NCI-H1436 treated with DMSO at 0.1 percent for 48 hours (cell line): ENCODE data around the gene ZNF831.

Source experiments
- DNase-seq: peaks from one replicate; lab custom pipeline; 2025; lab: John Stamatoyannopoulos, UW

ZNF831 gene

DNA sequence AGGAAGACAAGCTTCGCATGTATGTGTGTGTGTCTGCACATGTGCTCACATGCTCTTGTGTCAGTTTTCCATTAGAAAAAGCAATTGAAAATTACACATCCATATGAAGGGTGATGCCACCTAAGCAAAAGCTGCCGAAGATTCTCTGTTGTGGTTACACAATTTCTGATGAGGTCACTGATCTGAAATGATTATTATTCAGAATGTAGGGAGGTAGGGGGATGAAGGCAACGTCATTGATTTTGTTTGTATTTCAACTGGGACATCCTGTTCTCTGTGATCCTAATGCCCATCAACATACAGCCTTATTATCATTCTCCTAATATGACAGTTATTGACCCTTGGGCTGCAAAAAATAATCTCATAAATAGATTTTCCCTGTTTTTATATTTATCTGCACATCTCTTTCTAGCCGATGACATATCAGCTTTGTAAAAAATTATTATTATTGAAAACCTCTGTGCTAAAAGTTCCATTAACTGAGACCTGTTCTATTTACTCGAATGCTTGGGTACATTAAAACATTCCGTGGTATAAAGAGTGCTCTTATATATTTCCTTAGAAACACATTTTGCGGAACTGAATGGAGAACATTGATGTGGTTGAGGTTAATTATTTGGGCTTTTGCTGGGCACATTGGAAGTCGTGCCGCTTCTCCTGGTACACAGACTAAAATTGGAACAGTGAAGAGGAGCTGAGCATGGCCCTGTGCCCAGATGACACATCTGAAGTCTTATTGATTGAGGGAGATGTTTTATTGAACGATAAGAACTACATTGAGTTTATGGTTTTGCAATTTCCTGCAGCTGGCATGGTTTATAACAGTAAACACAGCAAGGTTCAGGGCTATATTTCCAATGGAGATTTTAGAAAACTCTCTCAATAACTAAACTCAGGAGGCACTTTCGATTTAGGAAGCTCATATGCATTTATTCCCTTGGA lies 51.3 kb downstream of the ZNF831 start:
- DNase-seq = no peak

DNA sequence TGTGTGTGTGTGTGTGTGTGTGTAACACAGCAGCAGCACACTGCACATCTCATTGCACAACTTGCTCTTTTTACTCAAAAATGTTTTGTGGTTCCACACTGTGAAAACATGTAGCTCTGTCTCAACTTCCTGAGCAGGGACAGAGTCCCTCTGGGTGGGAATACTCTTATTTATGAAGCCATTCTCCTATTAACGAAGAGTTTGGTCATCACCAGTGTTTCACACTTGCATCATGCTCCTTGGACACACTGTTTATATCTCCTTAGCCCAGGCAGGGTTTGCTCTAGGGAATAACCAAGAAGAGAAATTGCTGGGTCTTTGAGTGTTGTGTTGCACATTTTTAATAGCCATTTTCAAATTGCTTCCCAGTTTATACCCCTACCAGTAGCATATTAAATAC lies 53.6 kb downstream of the ZNF831 start:
- no peak for DNase-seq

DNA sequence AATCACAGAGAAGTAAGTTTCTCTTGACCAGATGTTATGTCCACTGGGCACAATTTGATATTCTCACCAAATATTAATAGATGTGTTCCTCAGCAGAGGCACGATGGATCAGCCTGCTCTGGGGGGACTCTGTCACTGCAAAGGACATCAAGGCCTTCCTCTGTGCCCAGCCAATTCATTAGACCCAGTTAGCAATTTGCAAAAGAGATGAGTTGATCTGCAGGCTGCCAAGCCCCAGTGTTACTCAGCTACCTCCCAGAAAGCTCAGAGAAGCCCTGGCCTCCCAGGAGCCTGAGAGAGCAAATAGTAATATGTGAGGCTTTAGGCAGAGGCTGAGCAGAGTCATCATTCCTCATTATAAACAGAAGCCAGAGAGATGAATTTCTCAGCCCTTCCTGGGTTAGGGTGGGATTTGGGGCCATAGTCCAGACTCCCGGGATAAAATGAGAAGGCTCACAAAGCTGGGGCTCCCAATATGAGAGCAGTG lies 54.2 kb downstream of the ZNF831 start:
- DNase-seq = no peak

GRCh38 chr20:59219211-59219610 lies 55.6 kb downstream of the ZNF831 start:
- no peak for DNase-seq

GRCh38 chr20:59220161-59220560 lies 56.5 kb downstream of the ZNF831 start:
- DNase-seq = no peak

- DNase-seq = no peak
Measured at GRCh38 chr20:59221049-59221706, 57.6 kb downstream of the ZNF831 start.

- DNase-seq = no peak
Measured at GRCh38 chr20:59221707-59222252, 58.2 kb downstream of the ZNF831 start.

GRCh38 chr20:59222253-59223181 lies 58.9 kb downstream of the ZNF831 start:
- DNase-seq = no peak

- no peak for DNase-seq
Measured at GRCh38 chr20:59223182-59223601, 59.6 kb downstream of the ZNF831 start.

DNA sequence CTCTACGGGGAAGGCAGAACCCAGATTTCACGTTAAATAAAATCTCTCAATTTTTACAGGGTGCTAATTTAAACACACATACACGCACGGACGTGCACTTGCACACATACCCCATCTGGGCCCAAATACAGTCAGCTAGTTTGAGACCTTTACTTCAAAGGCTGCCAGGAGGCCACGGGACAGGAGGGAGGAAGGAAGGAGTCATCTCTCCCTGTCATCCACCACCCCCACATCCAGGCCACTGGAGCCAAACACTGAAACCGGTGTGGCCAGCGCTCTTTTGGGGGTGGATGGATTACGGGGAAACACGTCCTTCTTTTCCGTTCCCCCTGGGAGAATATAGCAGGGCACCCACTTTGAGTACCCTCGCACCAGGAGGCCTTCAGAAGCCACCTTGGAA lies 60.1 kb downstream of the ZNF831 start:
- no peak for DNase-seq

DNA sequence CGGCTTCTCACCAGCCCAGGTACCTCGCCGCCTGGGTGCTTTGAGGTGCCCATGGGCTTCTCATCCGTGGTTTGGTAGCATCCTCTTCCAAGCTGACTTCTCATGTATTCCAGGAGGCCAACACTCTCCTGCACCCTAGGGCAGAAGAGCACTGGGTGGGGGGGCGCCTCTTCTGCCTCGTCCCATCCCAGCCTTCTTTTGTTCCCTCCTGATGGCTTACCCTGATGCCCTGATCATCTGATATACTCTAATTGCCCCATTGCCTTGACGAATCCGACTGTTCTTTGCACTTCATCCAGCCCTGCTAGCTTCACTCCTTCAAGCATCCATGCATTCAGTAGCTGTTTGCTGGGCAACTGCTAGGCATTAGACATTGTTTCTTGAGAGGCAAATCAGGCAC lies 60.6 kb downstream of the ZNF831 start:
- DNase-seq = no peak

GRCh38 chr20:59230385-59230784 lies 66.8 kb downstream of the ZNF831 start:
- no peak for DNase-seq

- DNase-seq = no peak
Measured at GRCh38 chr20:59231124-59231804, 67.6 kb downstream of the ZNF831 start.

DNA sequence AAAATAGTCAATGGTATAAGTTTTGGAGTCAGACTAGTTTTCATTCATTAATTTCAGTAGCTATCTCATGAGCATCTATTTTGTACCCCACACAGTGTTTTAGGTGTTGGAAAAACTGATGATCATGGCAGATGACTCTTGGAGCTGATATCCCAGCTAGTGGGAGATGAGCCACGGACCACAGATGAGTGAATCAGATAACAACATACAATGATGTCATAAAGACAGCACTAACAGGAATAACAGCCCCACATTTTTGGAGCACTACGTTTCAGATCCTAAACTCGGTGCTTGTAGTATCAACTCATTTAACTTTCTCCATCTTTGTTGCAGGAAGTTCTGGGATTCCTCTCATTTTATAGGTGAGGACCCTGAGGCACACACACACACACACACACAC lies 69.0 kb downstream of the ZNF831 start:
- DNase-seq = no peak

DNA sequence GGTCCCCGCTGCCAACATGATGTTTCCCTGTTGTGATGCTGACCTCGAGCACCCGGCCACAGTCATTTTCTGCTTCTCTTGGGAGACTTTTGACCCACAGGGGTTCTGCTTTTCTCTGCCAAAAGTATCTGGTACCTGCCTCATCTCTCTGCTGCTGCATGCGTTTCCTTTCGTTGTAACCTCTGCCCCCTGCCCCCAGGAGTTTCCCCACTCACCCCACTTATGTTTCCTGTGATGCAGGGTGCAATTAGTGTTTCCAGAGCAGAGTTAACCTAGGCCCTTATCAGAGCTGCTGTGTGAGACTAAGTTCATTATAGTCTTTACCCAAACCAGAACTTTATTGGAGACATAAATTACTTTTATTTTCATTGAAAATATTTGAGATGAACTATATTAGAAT lies 71.6 kb downstream of the ZNF831 start:
- no peak for DNase-seq

DNA sequence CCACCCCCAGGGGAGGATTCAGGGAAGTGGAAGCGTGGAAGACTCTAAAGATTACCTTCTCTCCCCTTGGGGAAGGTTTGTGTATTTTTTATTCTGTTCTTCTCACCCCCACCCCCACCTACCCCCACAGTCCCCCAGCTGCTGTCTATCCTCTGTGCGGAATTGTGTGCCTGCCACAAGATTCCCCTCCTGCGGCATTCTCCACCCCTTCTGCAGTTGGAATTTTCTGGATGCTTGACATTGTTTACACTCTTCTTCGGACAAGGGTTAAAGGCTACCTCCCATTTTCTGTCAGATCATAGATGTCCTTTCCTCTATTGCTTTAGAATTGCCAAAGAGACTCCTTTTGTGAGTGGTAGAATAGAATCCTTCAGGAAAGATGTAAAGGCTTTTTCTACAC lies 76.4 kb downstream of the ZNF831 start:
- DNase-seq = no peak

- DNase-seq = no peak
Measured at GRCh38 chr20:59242714-59243626, 79.3 kb downstream of the ZNF831 start.

GRCh38 chr20:59246691-59247400 lies 83.2 kb downstream of the ZNF831 start:
- DNase-seq = no peak
